CD4-positive, alpha-beta T cell (primary cell): Measurements from ENCODE around the gene CNOT9. TPM values are rescaled to one million over a fixed set of nuclear protein-coding genes. Genes with fewer than 3 reads are reported as not detected.
A peak's percentile ranks its signal among the peaks of the same experiment; 100 is the strongest.
"Not testable (repeated sequence)": the region's sequence is repeated elsewhere in the genome, so short reads cannot be mapped to it uniquely, and the experiment has no call there.

Experiments
- ATAC-seq: fragments of 200-7000 bp; cut with Tn5 transposase; one replicate; pipeline ENCODE4 v1.10.0; 2022; ENCODE audit warnings: mild to moderate bottlenecking; ENCODE audit not compliant: poor library complexity
- CTCF ChIA-PET: fragments of 350-600 bp; sonication (Branson Sonifier 250); formaldehyde crosslinking; loops from one replicate; lab custom pipeline; 2021; ENCODE audit warnings: antibody characterized with exemption, inconsistent platforms; lab: Charles Lee
- POLR2A ChIA-PET: fragments of 350-600 bp; sonication (Branson Sonifier 250); formaldehyde crosslinking; loops from one replicate; lab custom pipeline; 2021; ENCODE audit warnings: antibody characterized with exemption, inconsistent platforms; lab: Charles Lee
- DNase-seq, 14 experiments: peaks; one replicate each; pipeline ENCODE4 v3.0.0-alpha.2; 2013 to 2020; ENCODE audit warnings: mixed read lengths in 2 of 14
- H3K27ac ChIP-seq, 2 donors: one replicate each; pipeline versions ENCODE4 v1.5.1 to v1.7.0; 2013; ENCODE audit warnings: low read length in 2 of 2, low read depth in 1 of 2, mild to moderate bottlenecking in 1 of 2
- H3K27me3 ChIP-seq, 2 experiments: 1 replicate in 1 of 2; 2 replicates in 1 of 2; pipeline versions ENCODE4 v1.6.1 to v1.7.0; 2013; ENCODE audit warnings: low read length in 2 of 2, control low read depth in 1 of 2, mild to moderate bottlenecking in 1 of 2, moderate library complexity in 1 of 2; ENCODE audit not compliant: insufficient read depth in 2 of 2, control insufficient read depth in 1 of 2
- H3K36me3 ChIP-seq: one replicate; pipeline ENCODE4 v1.6.1; 2013; ENCODE audit warnings: low read length, control low read depth; ENCODE audit not compliant: insufficient read depth
- H3K4me1 ChIP-seq: one replicate; pipeline ENCODE4 v1.6.1; 2013; ENCODE audit warnings: low read length, control low read depth; ENCODE audit not compliant: insufficient read depth
- H3K4me3 ChIP-seq: one replicate; pipeline ENCODE4 v1.5.1; 2013; ENCODE audit warnings: mild to moderate bottlenecking, low read length, moderate library complexity
- H3K9me3 ChIP-seq, 2 experiments: 1 replicate in 1 of 2; 2 replicates in 1 of 2; pipeline versions ENCODE4 v1.6.1 to v1.7.0; 2013; ENCODE audit warnings: low read length in 2 of 2, mild to moderate bottlenecking in 2 of 2, control low read depth in 1 of 2, moderate library complexity in 1 of 2; ENCODE audit not compliant: control insufficient read depth in 1 of 2, insufficient read depth in 1 of 2
- H3K27ac Mint-ChIP-seq: one replicate; pipeline ENCODE4 v1.8.0; 2020; ENCODE audit warnings: mixed read lengths
- H3K27me3 Mint-ChIP-seq: one replicate; pipeline ENCODE4 v1.8.0; 2021; ENCODE audit warnings: mixed read lengths
- H3K36me3 Mint-ChIP-seq: one replicate; pipeline ENCODE4 v1.8.0; 2021; ENCODE audit warnings: low read depth, mixed read lengths
- H3K4me1 Mint-ChIP-seq: one replicate; pipeline ENCODE4 v1.8.0; 2021; ENCODE audit warnings: low read depth, mixed read lengths
- H3K4me3 Mint-ChIP-seq: one replicate; pipeline ENCODE4 v1.8.0; 2020; ENCODE audit warnings: mild to moderate bottlenecking, mixed read lengths
- H3K9me3 Mint-ChIP-seq: one replicate; pipeline ENCODE4 v1.8.0; 2020; ENCODE audit warnings: mixed read lengths
- CTCF ChIP-seq: fragments of 200-600 bp; IDR thresholded peaks from one replicate; pipeline ENCODE4 v1.8.0; 2022; ENCODE audit warnings: antibody characterized with exemption, mild to moderate bottlenecking
- intact Hi-C, 2 experiments: fragments of 100-400 bp; cut with DNase I in 1 of 2; cut with micrococcal nuclease in 1 of 2; formaldehyde crosslinking; loops; one replicate each; pipeline versions ENCODE4 v1.15.1 to v1.9.0; 2023 to 2025; cut with DNase I, micrococcal nuclease
- polyA plus RNA-seq, 2 donors: library from polyadenylated mRNA; unstranded; fragments of 120-200 nt; gene quantifications; one replicate each; pipeline ENCODE4 v1.2.1, GENCODE V29; 2013
- total RNA-seq, 174 experiments: library from RNA in 2 of 174; stranded (reverse) in 2 of 174; gene quantifications; one replicate each; pipeline ENCODE4 v1.2.3 and lab custom pipeline; 2021 to 2026

Gene CNOT9, protein sequence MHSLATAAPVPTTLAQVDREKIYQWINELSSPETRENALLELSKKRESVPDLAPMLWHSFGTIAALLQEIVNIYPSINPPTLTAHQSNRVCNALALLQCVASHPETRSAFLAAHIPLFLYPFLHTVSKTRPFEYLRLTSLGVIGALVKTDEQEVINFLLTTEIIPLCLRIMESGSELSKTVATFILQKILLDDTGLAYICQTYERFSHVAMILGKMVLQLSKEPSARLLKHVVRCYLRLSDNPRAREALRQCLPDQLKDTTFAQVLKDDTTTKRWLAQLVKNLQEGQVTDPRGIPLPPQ
- total RNA-seq: 10 to 100 TPM; 62.8 to 66.8 TPM
- polyA plus RNA-seq (2013, experiment 1 of 2): 35.3 TPM
- 42.6 TPM for polyA plus RNA-seq (2013, experiment 2 of 2)
- total RNA-seq (lab: John Stamatoyannopoulos, UW): 60.8 to 209 (median 92.1) reads per million in 172 experiments

GRCh38 chr2:218568190-218569037 lies at the start of gene CNOT9, which contains the start of gene USP37:
CNOT9 (plus strand) TSS chr2:218568839; CDS start chr2:218568955, 116 bp downstream.
USP37 (minus strand) TSS chr2:218568351; CDS start chr2:218558653, 9,698 bp downstream.
- intact Hi-C loops: loop anchor here (1.0 to 10.0 kb wide), 10 partner anchors 89 to 976 kb away; partner anchors contain the start of genes AAMP (in 2 of the 2), PNKD (in 2 of the 2), BCS1L (in 1 of the 2) and CHPF (in 1 of the 2)
- Mint-ChIP-seq H3K36me3 (peaks cover 66% of the 10 kb centered on the region), H3K27ac (peak within 1 kb of the TSS; percentile 97), H3K4me1 (peaks cover 77% of the 10 kb centered on the region), H3K27me3 (no peaks in the 10 kb centered on the region), H3K9me3 (no peaks in the 10 kb centered on the region), H3K4me3 (peak within 1 kb of the TSS; percentile 96)
- Histone ChIP-seq H3K9me3 (no peaks in the 10 kb centered on the region), H3K27me3 (no peaks in the 10 kb centered on the region), H3K4me1 (peaks cover 32% of the 10 kb centered on the region), H3K4me3 (peak within 1 kb of the TSS; percentile 77), H3K36me3 (peaks cover 25% of the 10 kb centered on the region), H3K27ac (peak within 1 kb of the TSS; percentile 98 to 99)
- TF ChIP-seq CTCF: no peak
- POLR2A ChIA-PET: interaction anchor here (0.8 to 1.4 kb wide), 7 partner anchors 9 to 819 kb away, joined by 3 to 5 read pairs (median 4); partner anchors contain the start of genes CTDSP1, DNPEP and TUBA4A
- peak; percentile 85 for ATAC-seq
- CTCF ChIA-PET: interaction anchor here (0.5 kb wide), 1 partner anchor 298 kb away, joined by 3 read pairs; the partner anchor contains the start of genes AAMP and PNKD
- peak; percentile 99 to 100 (median 100) for DNase-seq

DNA sequence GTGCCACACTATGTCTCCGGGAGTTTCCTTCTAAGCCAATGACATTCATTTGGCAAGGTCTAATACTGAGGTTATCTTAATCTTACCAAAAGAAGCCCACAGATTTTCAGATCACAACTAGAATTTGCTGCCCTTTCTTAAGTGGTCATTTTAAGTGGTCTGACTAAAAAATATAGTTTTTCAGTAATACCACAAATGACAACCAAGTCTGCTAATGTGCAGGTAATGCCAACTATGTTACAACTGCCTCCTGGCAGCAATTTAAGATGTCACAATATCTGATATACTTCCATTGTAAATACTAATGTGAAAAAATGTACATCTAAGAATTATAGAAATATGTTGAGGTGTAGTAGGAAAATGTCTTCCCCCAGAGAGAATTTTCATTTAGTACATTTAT lies 49.8 kb upstream of the CNOT9 start:
- no peak overlapping the region for H3K27ac ChIP-seq
- TF ChIP-seq CTCF: no peak
- intact Hi-C loops: loop anchor here in 1 of 2 experiments (5.0 kb wide), 1 partner anchor 112 kb away; no protein-coding TSS in a partner anchor
- peaks cover 10% of the 10 kb centered on the region for H3K36me3 ChIP-seq
- no peak for ATAC-seq
- CTCF ChIA-PET: no interaction called here
- Mint-ChIP-seq H3K4me3 (no peak overlapping the region), H3K4me1 (peaks cover 5% of the 10 kb centered on the region), H3K27ac (no peak overlapping the region), H3K9me3 (no peaks in the 10 kb centered on the region), H3K27me3 (no peaks in the 10 kb centered on the region), H3K36me3 (peaks cover 20% of the 10 kb centered on the region)
- H3K27me3 ChIP-seq: no peaks in the 10 kb centered on the region
- H3K4me3 ChIP-seq: no peak overlapping the region
- no peaks in the 10 kb centered on the region for H3K4me1 ChIP-seq
- no peak for DNase-seq
- H3K9me3 ChIP-seq: no peaks in the 10 kb centered on the region
- POLR2A ChIA-PET: no interaction called here

GRCh38 chr2:218523651-218524050 lies 45.0 kb upstream of the CNOT9 start:
- intact Hi-C loops: no loop called here
- Histone ChIP-seq H3K4me3 (no peak overlapping the region), H3K4me1 (no peaks in the 10 kb centered on the region), H3K9me3 (peaks cover 0 to 4% of the 10 kb centered on the region in 2 experiments), H3K27me3 (no peaks in the 10 kb centered on the region), H3K36me3 (peaks cover 35% of the 10 kb centered on the region), H3K27ac (no peak overlapping the region)
- peaks cover 59% of the 10 kb centered on the region for H3K36me3 Mint-ChIP-seq
- no peak for TF ChIP-seq CTCF
- peaks cover 3% of the 10 kb centered on the region for H3K9me3 Mint-ChIP-seq
- no peak overlapping the region for H3K4me3 Mint-ChIP-seq
- no peak for DNase-seq
- H3K27me3 Mint-ChIP-seq: no peaks in the 10 kb centered on the region
- no peak overlapping the region for H3K27ac Mint-ChIP-seq
- ChIA-PET POLR2A (interaction anchor here (0.7 kb wide), 1 partner anchor 11 kb away, joined by 4 read pairs; no protein-coding TSS in a partner anchor), CTCF (no interaction called here)
- ATAC-seq: no peak
- H3K4me1 Mint-ChIP-seq: no peaks in the 10 kb centered on the region

DNA sequence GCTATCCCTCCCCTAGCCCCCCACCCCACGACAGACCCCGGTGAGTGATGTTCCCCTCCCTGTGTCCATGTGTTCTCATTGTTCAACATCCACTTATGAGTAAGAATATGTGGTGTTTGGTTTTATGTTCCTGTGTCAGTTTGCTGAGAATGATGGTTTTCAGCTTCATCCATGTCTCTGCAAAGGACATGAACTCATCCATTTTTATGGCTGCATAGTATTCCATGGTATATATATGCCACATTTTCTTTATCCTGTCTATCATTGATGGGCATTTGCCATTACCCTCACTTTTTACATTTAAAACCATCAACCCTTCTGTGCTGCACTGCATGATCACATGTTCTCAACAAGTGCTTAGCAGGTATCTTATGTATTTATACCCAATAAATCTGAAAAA lies 40.2 kb upstream of the CNOT9 start:
- intact Hi-C loops, H3K27me3 Mint-ChIP-seq: not testable (repeated sequence)
- peaks cover 65% of the 10 kb centered on the region for H3K36me3 ChIP-seq

More for the DNA sequence above, 40.2 kb upstream of the CNOT9 start:
- H3K27ac Mint-ChIP-seq, H3K4me1 ChIP-seq, H3K4me1 Mint-ChIP-seq, ATAC-seq, H3K27me3 ChIP-seq, H3K27ac ChIP-seq, H3K4me3 ChIP-seq, DNase-seq, H3K9me3 Mint-ChIP-seq, H3K4me3 Mint-ChIP-seq, POLR2A ChIA-PET, H3K9me3 ChIP-seq: not testable (repeated sequence)
- H3K36me3 Mint-ChIP-seq: peaks cover 90% of the 10 kb centered on the region
- CTCF ChIA-PET: interaction anchor here (0.9 kb wide), 1 partner anchor 12 kb away, joined by 3 read pairs; no protein-coding TSS in a partner anchor
